GM18505 (cell line): Measurements from ENCODE around the gene ESR1.

Experiments
- ATAC-seq: cut with Tn5 transposase; IDR thresholded peaks from one replicate; pipeline ENCODE4 v1.9.1; 2021; ENCODE audit not compliant: unreplicated experiment
- POLR2A ChIP-seq: IDR thresholded peaks from 4 replicates; pipeline ENCODE4 v1.6.1; 2011; ENCODE audit warnings: borderline replicate concordance; ENCODE audit not compliant: insufficient read depth, insufficient read length; ENCODE audit errors: extremely low read depth

ESR1 gene

GRCh38 chr6:152150196-152150595, 342.7 kb downstream of the ESR1 start:
- ATAC-seq, result no peak
- TF ChIP-seq POLR2A, result no peak

DNA sequence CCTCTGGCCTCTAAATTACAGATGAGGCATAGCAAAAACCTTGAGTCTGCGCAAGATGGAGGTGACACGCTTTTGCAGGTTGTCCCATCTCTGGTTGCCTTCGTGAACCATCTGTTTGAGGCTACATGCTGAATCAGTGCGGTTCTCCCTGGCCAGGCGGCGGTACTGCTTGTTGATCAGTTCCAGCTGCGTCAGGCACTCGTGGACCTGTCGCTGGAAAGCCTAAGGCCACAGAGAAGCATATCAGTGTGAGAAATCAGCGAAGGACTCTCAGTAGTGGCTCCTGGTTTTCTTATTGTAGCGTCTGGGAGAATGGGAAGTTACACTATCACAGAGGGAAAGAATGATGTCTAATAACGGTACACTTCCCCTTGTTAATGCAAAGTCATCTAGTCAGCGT, 344.4 kb downstream of the ESR1 start:
- ATAC-seq, result no peak
- no peak for TF ChIP-seq POLR2A

DNA sequence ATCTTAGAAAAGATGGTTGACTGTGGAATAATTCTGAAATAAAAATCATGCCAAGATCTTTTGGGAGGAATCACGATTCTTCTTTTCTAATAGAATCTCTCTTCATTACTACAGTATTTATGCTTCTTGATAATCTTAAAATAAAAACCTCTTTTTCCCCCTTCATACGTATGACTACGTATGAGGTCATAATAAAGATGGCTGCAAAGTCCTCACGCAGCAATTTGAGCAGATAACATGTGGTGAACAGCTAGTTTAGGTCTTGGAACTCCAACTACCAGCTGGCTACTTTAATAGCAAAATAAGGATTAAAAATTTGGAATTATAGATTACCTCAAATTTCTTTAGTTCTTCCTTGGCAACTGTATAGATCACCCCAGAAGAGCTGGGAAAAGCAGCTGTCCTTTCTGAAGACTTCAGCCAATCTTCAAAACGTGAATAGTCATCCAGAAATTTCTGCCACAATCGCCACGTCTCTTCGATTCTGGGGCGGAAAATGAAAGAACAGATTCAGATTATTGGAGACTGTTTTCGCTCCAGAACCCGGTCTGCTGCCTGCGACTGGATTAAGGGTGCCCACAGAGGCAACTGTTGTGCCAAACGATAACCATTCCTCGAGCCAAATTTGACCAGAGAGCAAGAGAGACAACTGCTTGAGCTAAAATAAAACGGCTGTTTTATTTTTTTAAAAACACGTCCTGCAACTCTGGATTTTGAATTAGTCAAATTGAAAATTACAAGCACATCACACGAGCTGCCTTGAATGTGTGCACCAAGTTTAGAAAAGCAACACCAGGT, 347.3 kb downstream of the ESR1 start:
- no peak for ATAC-seq
- no peak for TF ChIP-seq POLR2A

GRCh38 chr6:152155792-152156191, 348.3 kb downstream of the ESR1 start:
- ATAC-seq, result no peak
- no peak for TF ChIP-seq POLR2A

DNA sequence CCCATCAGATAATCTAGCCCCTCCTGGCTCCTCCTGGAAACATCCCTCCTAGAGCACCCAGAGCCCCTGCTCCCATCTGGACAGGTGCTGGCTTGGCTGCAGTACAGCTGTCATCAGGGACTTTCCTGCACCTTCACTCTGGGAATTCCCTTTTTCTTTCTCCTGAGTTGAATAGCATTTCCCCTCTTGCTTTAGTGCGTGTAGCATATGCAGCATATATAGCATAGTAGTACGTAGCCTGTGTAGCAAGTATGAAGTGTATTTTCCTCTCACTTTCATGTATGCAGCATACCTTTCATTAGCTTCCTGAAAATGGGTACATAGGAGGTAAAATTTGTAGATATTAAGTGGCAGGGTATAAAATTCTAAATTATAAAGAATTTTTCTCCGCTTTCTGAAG, 352.9 kb downstream of the ESR1 start:
- ATAC-seq, result peak; percentile 91
- TF ChIP-seq POLR2A, result no peak

GRCh38 chr6:152161501-152161900, 354.0 kb downstream of the ESR1 start:
- TF ChIP-seq POLR2A, result no peak
- peak; percentile 45 for ATAC-seq

GRCh38 chr6:152164957-152165356, 357.5 kb downstream of the ESR1 start:
- no peak for TF ChIP-seq POLR2A
- no peak for ATAC-seq

DNA sequence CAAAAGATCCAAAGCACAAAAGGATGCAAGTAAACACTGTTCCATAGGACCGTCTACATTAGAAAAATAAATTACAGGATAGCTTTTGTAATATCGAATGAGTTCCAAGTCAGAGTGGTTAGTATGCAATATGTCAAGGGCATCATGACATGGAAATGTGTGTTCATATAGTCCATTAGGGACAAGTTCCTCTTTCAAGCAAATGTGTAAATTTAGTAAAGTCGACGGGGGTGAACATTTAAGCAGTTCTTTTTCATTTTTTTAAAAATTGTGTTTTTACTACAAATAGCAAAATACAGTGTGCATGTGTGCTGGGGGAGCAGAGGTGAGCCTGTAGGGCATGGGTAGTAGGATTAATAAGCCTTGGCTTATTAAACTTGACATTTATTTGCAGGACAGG, 359.0 kb downstream of the ESR1 start:
- ATAC-seq, result no peak
- TF ChIP-seq POLR2A, result no peak

DNA sequence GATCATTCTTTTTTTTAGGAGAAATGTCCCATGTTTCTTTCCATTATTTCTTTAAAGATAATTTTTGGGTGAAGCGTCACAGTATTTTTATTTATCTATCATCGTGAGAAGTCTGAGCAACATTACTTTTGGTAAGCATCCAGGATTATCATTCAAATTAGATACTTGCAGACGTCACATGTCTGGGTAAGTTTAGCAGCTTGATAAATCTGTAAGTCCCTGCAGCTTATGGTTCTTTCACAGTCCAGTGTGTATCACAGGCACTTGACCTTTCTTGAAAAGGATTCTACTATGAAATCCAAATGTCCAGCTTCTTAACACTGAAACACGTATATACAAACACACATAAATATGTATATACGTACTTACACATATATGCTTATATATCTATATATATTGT, 359.4 kb downstream of the ESR1 start:
- no peak for TF ChIP-seq POLR2A
- ATAC-seq, result no peak

GRCh38 chr6:152167641-152168603, 360.4 kb downstream of the ESR1 start:
- TF ChIP-seq POLR2A, result no peak
- no peak for ATAC-seq

DNA sequence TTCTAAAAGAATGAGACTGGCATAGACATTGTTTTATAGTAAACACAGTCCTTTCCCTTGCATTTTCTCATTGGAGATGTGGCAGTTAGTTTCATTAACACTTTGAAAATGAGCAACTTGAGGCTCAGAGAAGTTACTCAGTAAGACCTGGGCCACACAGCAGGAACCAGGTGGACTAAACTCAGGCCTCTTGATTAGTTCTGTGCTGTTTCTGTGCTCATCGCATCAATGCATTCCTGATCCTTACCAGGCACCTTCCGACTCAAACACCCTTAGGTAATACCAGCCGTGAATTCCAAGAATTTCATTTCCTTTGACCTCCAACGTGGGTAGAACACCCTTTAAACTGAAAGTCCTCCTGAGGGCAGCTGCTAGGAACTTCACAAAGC, 362.8 kb downstream of the ESR1 start:
- ATAC-seq, result no peak
- TF ChIP-seq POLR2A, result no peak

DNA sequence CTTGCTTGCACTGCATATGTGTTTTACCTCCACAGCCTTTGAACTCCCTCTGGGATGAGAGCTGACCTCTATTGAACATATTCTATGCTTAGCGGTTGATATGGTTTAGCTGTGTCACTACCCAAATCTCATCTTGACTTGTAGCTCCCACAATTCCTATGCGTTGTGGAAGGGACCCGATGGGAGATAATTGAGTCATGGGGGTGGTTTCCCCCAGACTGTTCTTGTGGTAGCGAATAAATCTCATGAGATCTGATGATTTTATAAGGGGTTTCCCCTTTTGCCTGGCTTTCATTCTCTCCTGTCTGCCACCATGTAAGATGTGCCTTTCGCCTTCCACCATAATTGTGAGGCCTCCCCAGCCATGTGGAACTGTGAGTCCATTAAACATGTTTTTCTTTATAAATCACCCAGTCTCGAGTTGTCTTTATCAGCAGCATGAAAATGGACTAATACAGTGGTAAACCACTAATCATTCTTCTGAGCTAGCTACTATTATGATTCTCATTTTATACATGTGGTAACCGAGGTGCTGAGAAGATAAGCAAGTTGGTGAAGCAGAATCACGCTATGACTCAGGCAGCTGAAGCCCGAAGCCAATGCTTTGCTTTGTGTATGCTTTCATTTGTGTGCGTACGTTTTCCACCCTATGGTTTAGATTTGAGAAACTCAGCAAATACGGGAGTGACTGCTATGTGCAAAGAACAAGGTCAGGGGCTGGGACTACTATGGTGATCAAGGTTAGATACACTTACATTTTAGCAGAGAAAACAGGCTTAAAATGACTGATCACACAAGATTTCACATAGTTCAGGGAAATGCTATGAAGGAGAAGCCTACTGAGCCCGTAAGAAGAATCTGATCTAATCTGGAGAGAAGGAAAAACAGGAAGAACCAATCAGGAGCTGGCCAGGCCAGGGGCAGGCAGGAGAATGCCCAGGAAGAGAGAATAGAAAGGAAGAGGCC, 363.5 kb downstream of the ESR1 start:
- TF ChIP-seq POLR2A, result no peak
- ATAC-seq, result peak; percentile 92

DNA sequence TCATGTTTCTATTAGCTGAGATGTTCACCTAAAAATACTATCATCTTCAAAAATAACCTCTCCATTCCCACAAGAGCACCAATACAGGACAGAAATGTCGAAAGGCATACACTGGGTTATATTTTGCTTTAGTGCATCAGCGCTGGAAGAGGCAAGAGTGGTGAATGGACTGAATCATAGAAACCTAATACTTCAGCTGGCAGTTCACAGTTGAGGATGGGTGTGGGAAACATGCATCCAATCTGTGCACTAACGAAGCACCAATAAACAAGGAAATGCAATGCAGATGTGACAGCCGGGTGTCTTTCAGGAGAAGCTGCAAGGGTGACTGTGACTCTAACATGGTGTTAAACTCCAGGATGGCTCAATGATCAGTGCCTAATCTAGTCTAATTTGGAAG, 365.8 kb downstream of the ESR1 start:
- no peak for TF ChIP-seq POLR2A
- no peak for ATAC-seq
